Caco-2 (cell line): ENCODE measurements around the gene CDHR4. TPM values are rescaled to one million over a fixed set of nuclear protein-coding genes. Genes with fewer than 3 reads are reported as not detected.

Source experiments
- BruUV-seq: library from RNA; stranded (reverse); fragments of 400-500 nt; replicated peaks from 2 replicates; lab custom pipeline; 2021; lab: Mats Ljungman, UMichigan
- CTCF ChIA-PET: fragments of 300-600 bp; sonication (Branson Sonifier 250); formaldehyde crosslinking; loops from one replicate; lab custom pipeline; 2022; ENCODE audit warnings: antibody characterized with exemption; lab: Charles Lee
- POLR2A ChIA-PET: fragments of 300-600 bp; sonication (Branson Sonifier 250); formaldehyde crosslinking; loops from one replicate; lab custom pipeline; 2022; ENCODE audit warnings: antibody characterized with exemption; lab: Charles Lee
- DNase-seq, 2 experiments: peaks; one replicate each; pipeline versions ENCODE4 v3.0.0 to v3.0.0-alpha.2; 2020 to 2022
- H3K27me3 ChIP-seq: replicated peaks from 2 replicates; pipeline ENCODE4 v1.6.0; 2011; ENCODE audit warnings: low read length; ENCODE audit not compliant: control insufficient read depth, insufficient read depth
- H3K36me3 ChIP-seq: 2 replicates; pipeline ENCODE4 v1.5.1; 2011; ENCODE audit warnings: low read length; ENCODE audit not compliant: control insufficient read depth, insufficient read depth
- H3K4me1 ChIP-seq: fragments of 250-450 bp; sonication (Bioruptor Pico); 2 replicates; pipeline ENCODE4 v1.5.1; 2020; ENCODE audit warnings: mild to moderate bottlenecking
- H3K4me3 ChIP-seq: 2 replicates; pipeline ENCODE4 v1.5.1; 2011; ENCODE audit warnings: low read depth, mild to moderate bottlenecking, control low read depth, low read length
- H3K9me3 ChIP-seq: fragments of 250-450 bp; sonication (Bioruptor Pico); 2 replicates; pipeline ENCODE4 v1.5.1; 2020; ENCODE audit warnings: mild to moderate bottlenecking, moderate library complexity
- H3K27ac Mint-ChIP-seq: one replicate; pipeline ENCODE4 v1.8.0; 2022; ENCODE audit warnings: mixed read lengths; ENCODE audit not compliant: unreplicated experiment
- H3K27me3 Mint-ChIP-seq: one replicate; pipeline ENCODE4 v1.8.0; 2022; ENCODE audit warnings: mixed read lengths; ENCODE audit not compliant: insufficient read depth, unreplicated experiment
- H3K36me3 Mint-ChIP-seq: one replicate; pipeline ENCODE4 v1.8.0; 2022; ENCODE audit warnings: mild to moderate bottlenecking, mixed read lengths; ENCODE audit not compliant: insufficient read depth, unreplicated experiment
- H3K4me1 Mint-ChIP-seq: one replicate; pipeline ENCODE4 v1.8.0; 2022; ENCODE audit warnings: low read depth, mixed read lengths; ENCODE audit not compliant: unreplicated experiment
- H3K4me3 Mint-ChIP-seq: one replicate; pipeline ENCODE4 v1.8.0; 2022; ENCODE audit warnings: mild to moderate bottlenecking, moderate library complexity, mixed read lengths; ENCODE audit not compliant: unreplicated experiment
- H3K9me3 Mint-ChIP-seq: one replicate; pipeline ENCODE4 v1.8.0; 2022; ENCODE audit warnings: mixed read lengths; ENCODE audit not compliant: unreplicated experiment
- intact Hi-C: fragments of 100-400 bp; cut with micrococcal nuclease; formaldehyde crosslinking; loops from one replicate; pipeline ENCODE4 v1.10.0; 2022; ENCODE audit not compliant: unreplicated experiment
- microRNA-seq: library from miRNA; unstranded; fragments of <30 nt; microRNA quantifications from one replicate; pipeline ENCODE4 v1.2.0, GENCODE V29; 2022
- total RNA-seq: library from RNA; stranded (reverse); gene quantifications from 2 replicates; pipeline ENCODE4 v1.2.3, GENCODE V29; 2022
- TF ChIP-seq, protein P1 (sequence below), 2 experiments: fragments of 200-600 bp in 1 of 2; IDR thresholded peaks; 1 replicate in 1 of 2; 2 replicates in 1 of 2; pipeline versions ENCODE4 v1.5.1 to v1.8.0; 2011 to 2022; ENCODE audit warnings: antibody characterized with exemption in 1 of 2, control low read depth in 1 of 2, inconsistent platforms in 1 of 2, low read depth in 1 of 2, low read length in 1 of 2, mild to moderate bottlenecking in 1 of 2, moderate library complexity in 1 of 2; ENCODE audit not compliant: insufficient read depth in 1 of 2, severe bottlenecking in 1 of 2, unreplicated experiment in 1 of 2

The CDHR4 gene
- total RNA-seq, 1 experiment from 2014 or later, result not detected

DNA sequence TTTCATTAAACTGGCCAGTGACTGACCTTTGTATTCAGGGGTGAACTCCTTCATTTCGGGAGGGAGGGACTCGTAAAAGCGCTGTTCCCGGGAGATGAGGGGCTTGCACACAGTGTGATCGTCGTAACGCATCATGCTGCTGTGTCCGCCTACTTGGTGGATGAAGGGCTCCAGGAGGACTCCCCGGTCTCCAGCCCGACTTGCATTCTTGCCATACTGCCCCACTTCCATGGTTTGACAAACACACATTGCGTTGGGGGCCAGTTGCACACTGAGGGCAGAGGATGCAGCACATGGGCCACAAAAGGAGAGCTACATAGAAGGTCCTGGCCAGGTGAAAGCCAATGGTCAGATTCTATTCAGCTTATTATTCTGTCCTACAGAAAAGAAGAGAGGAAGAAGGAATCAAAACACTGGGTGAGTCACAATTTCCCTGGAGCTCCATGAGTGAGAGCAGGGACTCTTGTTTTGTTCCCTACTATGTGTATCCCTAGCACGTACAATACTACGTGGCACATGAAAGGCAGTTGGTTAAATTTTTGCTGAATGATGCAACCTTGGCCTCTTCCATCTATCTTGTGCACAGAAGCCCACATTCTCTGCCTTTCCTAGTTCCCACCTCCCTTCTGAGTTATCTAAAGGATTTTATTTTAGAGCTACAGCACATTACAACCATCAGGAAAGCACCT, 51.7 kb downstream of the CDHR4 start:
- ChIA-PET CTCF (interaction anchor here (0.5 kb wide), 1 partner anchor 17 kb away, joined by 5 read pairs; no protein-coding TSS in a partner anchor), POLR2A (no interaction called here)
- Mint-ChIP-seq H3K36me3 (peaks cover 42% of the 10 kb centered on the region), H3K27ac (no peak overlapping the region), H3K4me3 (no peak overlapping the region), H3K4me1 (peaks cover 16% of the 10 kb centered on the region), H3K9me3 (no peaks in the 10 kb centered on the region), H3K27me3 (no peaks in the 10 kb centered on the region)
- H3K27me3 ChIP-seq, result no peaks in the 10 kb centered on the region
- no peaks in the 10 kb centered on the region for H3K9me3 ChIP-seq
- H3K4me1 ChIP-seq, result peaks cover 20% of the 10 kb centered on the region; the same call in 1 of the 2 replicates
- intact Hi-C loops, result no loop called here
- no TSS peak for BruUV-seq
- TF ChIP-seq, protein P1, sequence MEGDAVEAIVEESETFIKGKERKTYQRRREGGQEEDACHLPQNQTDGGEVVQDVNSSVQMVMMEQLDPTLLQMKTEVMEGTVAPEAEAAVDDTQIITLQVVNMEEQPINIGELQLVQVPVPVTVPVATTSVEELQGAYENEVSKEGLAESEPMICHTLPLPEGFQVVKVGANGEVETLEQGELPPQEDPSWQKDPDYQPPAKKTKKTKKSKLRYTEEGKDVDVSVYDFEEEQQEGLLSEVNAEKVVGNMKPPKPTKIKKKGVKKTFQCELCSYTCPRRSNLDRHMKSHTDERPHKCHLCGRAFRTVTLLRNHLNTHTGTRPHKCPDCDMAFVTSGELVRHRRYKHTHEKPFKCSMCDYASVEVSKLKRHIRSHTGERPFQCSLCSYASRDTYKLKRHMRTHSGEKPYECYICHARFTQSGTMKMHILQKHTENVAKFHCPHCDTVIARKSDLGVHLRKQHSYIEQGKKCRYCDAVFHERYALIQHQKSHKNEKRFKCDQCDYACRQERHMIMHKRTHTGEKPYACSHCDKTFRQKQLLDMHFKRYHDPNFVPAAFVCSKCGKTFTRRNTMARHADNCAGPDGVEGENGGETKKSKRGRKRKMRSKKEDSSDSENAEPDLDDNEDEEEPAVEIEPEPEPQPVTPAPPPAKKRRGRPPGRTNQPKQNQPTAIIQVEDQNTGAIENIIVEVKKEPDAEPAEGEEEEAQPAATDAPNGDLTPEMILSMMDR (IDR thresholded peaks at IDR 0.05; ENCODE audit: insufficient read depth in 1 of 2, low read depth in 1 of 2, low read length in 1 of 2, severe bottlenecking in 1 of 2, unreplicated experiment in 1 of 2), result no peak
- no peaks in the 10 kb centered on the region; the same call in 1 of the 2 replicates for H3K36me3 ChIP-seq
- DNase-seq, result no peak
- H3K4me3 ChIP-seq, result no peak overlapping the region

DNA sequence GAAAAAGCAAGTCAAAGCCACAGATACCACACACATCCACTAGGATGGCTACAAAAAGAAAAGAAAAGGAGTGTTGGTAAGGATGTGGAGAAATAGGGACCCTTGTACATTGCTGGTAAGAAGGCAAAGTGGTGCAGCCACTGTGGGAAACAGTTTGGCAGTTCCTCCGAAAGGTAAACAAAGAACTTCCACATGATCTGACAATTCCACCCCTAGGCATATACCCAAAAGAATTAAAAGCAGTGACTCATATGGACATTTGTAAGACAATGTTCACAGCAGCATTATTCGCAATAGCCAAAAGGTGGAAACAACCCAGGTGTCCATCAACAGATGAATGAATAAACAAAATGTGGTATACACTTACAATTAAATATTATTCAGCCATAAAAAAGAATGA, 53.7 kb downstream of the CDHR4 start:
- intact Hi-C loops, result no loop called here

More for the DNA sequence above, 53.7 kb downstream of the CDHR4 start:
- Histone ChIP-seq H3K9me3 (no peaks in the 10 kb centered on the region), H3K36me3 (no peaks in the 10 kb centered on the region; the same call in 1 of the 2 replicates), H3K4me1 (peaks cover 9% of the 10 kb centered on the region; the same call in 1 of the 2 replicates), H3K27me3 (no peaks in the 10 kb centered on the region), H3K4me3 (no peak overlapping the region)
- no peak overlapping the region for H3K4me3 Mint-ChIP-seq
- H3K27ac Mint-ChIP-seq, result no peak overlapping the region
- DNase-seq, result no peak
- H3K36me3 Mint-ChIP-seq, result peaks cover 48% of the 10 kb centered on the region
- no peaks in the 10 kb centered on the region for H3K9me3 Mint-ChIP-seq
- no TSS peak for BruUV-seq
- POLR2A ChIA-PET, result no interaction called here
- H3K27me3 Mint-ChIP-seq, result no peaks in the 10 kb centered on the region
- TF ChIP-seq, protein P1 (IDR thresholded peaks at IDR 0.05; ENCODE audit: insufficient read depth in 1 of 2, low read depth in 1 of 2, low read length in 1 of 2, severe bottlenecking in 1 of 2, unreplicated experiment in 1 of 2), result no peak
- CTCF ChIA-PET, result no interaction called here
- peaks cover 14% of the 10 kb centered on the region for H3K4me1 Mint-ChIP-seq

Small RNA genes within 50 kb of the gene (microRNA-seq; reads per million reads assigned to microRNA genes)
- not detected for gene MIR5193

Other genes starting within 250 kb of the CDHR4 start
- gene BSN, start 245.4 kb downstream of the CDHR4 start, total RNA-seq, result 0.77 and 0.93 TPM in 2 replicates
- gene APEH, start 125.5 kb downstream of the CDHR4 start, total RNA-seq, result 236 and 279 TPM in 2 replicates
- gene MST1, start 110.4 kb downstream of the CDHR4 start, total RNA-seq, result 12.6 and 15.4 TPM in 2 replicates
- 45.2 and 50.3 TPM in 2 replicates for gene RNF123, start 110.3 kb downstream of the CDHR4 start, total RNA-seq
- not detected in 2 replicates for gene AMIGO3, start 80.2 kb downstream of the CDHR4 start, total RNA-seq
- gene GMPPB, start 75.9 kb downstream of the CDHR4 start, total RNA-seq, result 26.2 and 26.5 TPM in 2 replicates
- gene IP6K1, start 13.3 kb downstream of the CDHR4 start, total RNA-seq, result 35.5 and 39.6 TPM in 2 replicates
- gene INKA1, start 3.4 kb upstream of the CDHR4 start, total RNA-seq, result not detected in 2 replicates
- 0.93 TPM in 1 of 2 replicates, not detected in the other for gene UBA7, start 14.1 kb upstream of the CDHR4 start, total RNA-seq
- gene TRAIP, start 56.7 kb upstream of the CDHR4 start, total RNA-seq, result 25.1 and 28.0 TPM in 2 replicates
- 13.1 and 15.6 TPM in 2 replicates for gene CAMKV, start 70.0 kb upstream of the CDHR4 start, total RNA-seq
- 11.8 and 13.6 TPM in 2 replicates for gene MST1R, start 104.0 kb upstream of the CDHR4 start, total RNA-seq
- gene MON1A, start 129.9 kb upstream of the CDHR4 start, total RNA-seq, result 7.4 and 7.7 TPM in 2 replicates
- 69.8 and 74.1 TPM in 2 replicates for gene RBM6, start 140.3 kb upstream of the CDHR4 start, total RNA-seq